ACC112 (cell line): ENCODE results near the gene AQP12A.
"Not testable (repeated sequence)": the region's sequence is repeated elsewhere in the genome, so short reads cannot be mapped to it uniquely, and the experiment has no call there.

Source experiments
- H2AFZ ChIP-seq: fragments of 200-600 bp; sonication (generic); one replicate; pipeline ENCODE4 v1.6.0; 2017; ENCODE audit warnings: antibody characterized with exemption, low read length; ENCODE audit not compliant: unreplicated experiment
- H3K27ac ChIP-seq: fragments of 200-600 bp; sonication (generic); 2 replicates; pipeline ENCODE4 v1.5.1; 2014; ENCODE audit warnings: low read depth, mild to moderate bottlenecking, antibody characterized with exemption, low read length, moderate library complexity
- H3K27me3 ChIP-seq: fragments of 200-600 bp; sonication (generic); 2 replicates; pipeline ENCODE4 v1.6.1; 2014; ENCODE audit warnings: mild to moderate bottlenecking, antibody characterized with exemption, low read length, moderate library complexity, mixed read lengths; ENCODE audit not compliant: insufficient read depth
- H3K36me3 ChIP-seq: fragments of 200-600 bp; sonication (generic); 2 replicates; pipeline ENCODE4 v1.6.1; 2016; ENCODE audit warnings: mild to moderate bottlenecking, antibody characterized with exemption, low read length, moderate library complexity, mixed read lengths; ENCODE audit not compliant: insufficient read depth
- H3K4me1 ChIP-seq: fragments of 200-600 bp; sonication (generic); one replicate; pipeline ENCODE4 v1.6.1; 2016; ENCODE audit warnings: low read length, mixed read lengths; ENCODE audit not compliant: insufficient read depth, unreplicated experiment, control insufficient read depth
- H3K4me3 ChIP-seq: fragments of 200-600 bp; sonication (generic); 2 replicates; pipeline ENCODE4 v1.5.1; 2014; ENCODE audit warnings: mild to moderate bottlenecking, low read depth, low read length
- H3K79me2 ChIP-seq: fragments of 200-600 bp; sonication (generic); one replicate; pipeline ENCODE4 v1.6.0; 2016; ENCODE audit warnings: low read length; ENCODE audit not compliant: control insufficient read depth, unreplicated experiment, insufficient read depth

The AQP12A gene

GRCh38 chr2:240690421-240691074 is 1.1 kb upstream of the AQP12A start:
- not testable (repeated sequence) for H2AFZ ChIP-seq, H3K4me1 ChIP-seq, H3K4me3 ChIP-seq, H3K36me3 ChIP-seq, H3K27ac ChIP-seq, H3K79me2 ChIP-seq
- H3K27me3 ChIP-seq, result peaks cover 18% of the 10 kb centered on the region

- not testable (repeated sequence) for H3K4me3 ChIP-seq, H3K27ac ChIP-seq, H3K36me3 ChIP-seq, H3K79me2 ChIP-seq, H3K4me1 ChIP-seq, H2AFZ ChIP-seq
- peaks cover 13% of the 10 kb centered on the region for H3K27me3 ChIP-seq
Observed at GRCh38 chr2:240691075-240691427, 615 bp upstream of the AQP12A start.

- not testable (repeated sequence) for H3K36me3 ChIP-seq, H3K27me3 ChIP-seq, H3K79me2 ChIP-seq, H3K4me1 ChIP-seq, H3K27ac ChIP-seq, H3K4me3 ChIP-seq, H2AFZ ChIP-seq
Observed at GRCh38 chr2:240692583-240693561, 1.2 kb downstream of the AQP12A start.

GRCh38 chr2:240694304-240694703 is 2.6 kb downstream of the AQP12A start:
- not testable (repeated sequence) for H3K79me2 ChIP-seq, H3K4me3 ChIP-seq, H3K27ac ChIP-seq, H3K36me3 ChIP-seq, H3K4me1 ChIP-seq, H3K27me3 ChIP-seq, H2AFZ ChIP-seq

- H3K27ac ChIP-seq, H3K4me1 ChIP-seq, H3K36me3 ChIP-seq, H3K4me3 ChIP-seq, H3K79me2 ChIP-seq, H3K27me3 ChIP-seq, H2AFZ ChIP-seq: not testable (repeated sequence)
Observed at GRCh38 chr2:240695593-240695992, 3.9 kb downstream of the AQP12A start.

GRCh38 chr2:240696469-240696868 is 4.8 kb downstream of the AQP12A start:
- H3K36me3 ChIP-seq, H3K79me2 ChIP-seq, H3K4me1 ChIP-seq, H3K27ac ChIP-seq, H3K4me3 ChIP-seq, H3K27me3 ChIP-seq, H2AFZ ChIP-seq: not testable (repeated sequence)

GRCh38 chr2:240698852-240699561 is 7.3 kb downstream of the AQP12A start:
- H3K4me1 ChIP-seq, H3K79me2 ChIP-seq, H3K4me3 ChIP-seq, H3K27ac ChIP-seq, H3K36me3 ChIP-seq, H2AFZ ChIP-seq: not testable (repeated sequence)
- H3K27me3 ChIP-seq, result peaks cover 16% of the 10 kb centered on the region

- H3K36me3 ChIP-seq, H2AFZ ChIP-seq, H3K4me3 ChIP-seq, H3K27ac ChIP-seq, H3K4me1 ChIP-seq, H3K79me2 ChIP-seq: not testable (repeated sequence)
- peaks cover 22% of the 10 kb centered on the region for H3K27me3 ChIP-seq
Observed at GRCh38 chr2:240699835-240700234, 8.2 kb downstream of the AQP12A start.

- not testable (repeated sequence) for H3K4me3 ChIP-seq, H3K79me2 ChIP-seq, H2AFZ ChIP-seq, H3K36me3 ChIP-seq, H3K4me1 ChIP-seq, H3K27ac ChIP-seq
- peaks cover 30% of the 10 kb centered on the region for H3K27me3 ChIP-seq
Observed at GRCh38 chr2:240700616-240701015, 8.9 kb downstream of the AQP12A start.

GRCh38 chr2:240701091-240701735 is 9.5 kb downstream of the AQP12A start:
- Histone ChIP-seq H3K27ac (no peak overlapping the region), H2AFZ (no peak overlapping the region), H3K36me3 (no peaks in the 10 kb centered on the region), H3K27me3 (peaks cover 33% of the 10 kb centered on the region), H3K4me1 (no peaks in the 10 kb centered on the region), H3K4me3 (no peak overlapping the region), H3K79me2 (no peaks in the 10 kb centered on the region)
